Measurements from ENCODE around the gene MYEOV.

Gene MYEOV

GRCh38 chr11:69293819-69294505 lies at the start of gene MYEOV:
TSS of gene MYEOV (plus strand) at chr11:69294155. CDS start at chr11:69295355, 1,200 bp downstream.
- no peak for DNase-seq (ENCODE audit: low spot score)

GRCh38 chr11:69244266-69244665 lies 49.7 kb upstream of the MYEOV start:
- no peak for DNase-seq (ENCODE audit: low spot score)

- no peak for DNase-seq (ENCODE audit: low spot score)
These were observed 48.9 kb upstream of the MYEOV start for GRCh38 chr11:69245041-69245440.

- no peak for DNase-seq (ENCODE audit: low spot score)
These were observed 48.2 kb upstream of the MYEOV start for GRCh38 chr11:69245491-69246345.

GRCh38 chr11:69249311-69250185 lies 44.4 kb upstream of the MYEOV start:
- no peak for DNase-seq (ENCODE audit: low spot score)

- no peak for DNase-seq (ENCODE audit: low spot score)
These were observed 43.5 kb upstream of the MYEOV start for GRCh38 chr11:69250186-69251056.

GRCh38 chr11:69251057-69251393 lies 42.9 kb upstream of the MYEOV start:
- DNase-seq (ENCODE audit: low spot score) = no peak

- no peak for DNase-seq (ENCODE audit: low spot score)
These were observed 42.1 kb upstream of the MYEOV start for GRCh38 chr11:69251639-69252489.

- no peak for DNase-seq (ENCODE audit: low spot score)
These were observed 41.5 kb upstream of the MYEOV start for GRCh38 chr11:69252490-69252837.

- no peak for DNase-seq (ENCODE audit: low spot score)
These were observed 40.9 kb upstream of the MYEOV start for GRCh38 chr11:69253028-69253427.

GRCh38 chr11:69257134-69257533 lies 36.8 kb upstream of the MYEOV start:
- DNase-seq (ENCODE audit: low spot score) = no peak

- DNase-seq (ENCODE audit: low spot score) = no peak
These were observed 35.9 kb upstream of the MYEOV start for GRCh38 chr11:69257838-69258658.

- no peak for DNase-seq (ENCODE audit: low spot score)
These were observed 34.9 kb upstream of the MYEOV start for GRCh38 chr11:69259096-69259495.

GRCh38 chr11:69260622-69261021 lies 33.3 kb upstream of the MYEOV start:
- DNase-seq (ENCODE audit: low spot score) = no peak

GRCh38 chr11:69261116-69261515 lies 32.8 kb upstream of the MYEOV start:
- DNase-seq (ENCODE audit: low spot score) = no peak

- no peak for DNase-seq (ENCODE audit: low spot score)
These were observed 30.8 kb upstream of the MYEOV start for GRCh38 chr11:69262918-69263735.

GRCh38 chr11:69263736-69264052 lies 30.3 kb upstream of the MYEOV start:
- no peak for DNase-seq (ENCODE audit: low spot score)

- DNase-seq (ENCODE audit: low spot score) = no peak
These were observed 29.5 kb upstream of the MYEOV start for GRCh38 chr11:69264486-69264885.

- no peak for DNase-seq (ENCODE audit: low spot score)
These were observed 28.7 kb upstream of the MYEOV start for GRCh38 chr11:69265210-69265609.

Data from CD4-positive, alpha-beta T cell treated with Interleukin-2 at 100 ng/mL for 4 hours (primary cell).